SK-N-SH (cell line): ENCODE data around the gene ZNF397.

ENCODE experiments used
- CHD2 ChIP-seq: fragments of 150-350 bp; IDR thresholded peaks from 2 replicates; pipeline ENCODE4 v1.6.1; 2018; ENCODE audit warnings: low read length; ENCODE audit not compliant: partially characterized antibody
- CTCF ChIP-seq: fragments of 200-600 bp; sonication (generic); IDR thresholded peaks from 2 replicates; pipeline ENCODE4 v1.6.1; 2017; ENCODE audit warnings: antibody characterized with exemption, mild to moderate bottlenecking, moderate library complexity
- EZH2phosphoT487 ChIP-seq: fragments of 200-600 bp; sonication (generic); IDR thresholded peaks from 2 replicates; pipeline ENCODE4 v1.6.1; 2017; ENCODE audit warnings: low read depth, mixed run types, mild to moderate bottlenecking, antibody characterized with exemption, moderate library complexity, borderline replicate concordance
- FOSL2 ChIP-seq: IDR thresholded peaks from 2 replicates; pipeline ENCODE4 v1.4.0; 2012; ENCODE audit warnings: low read depth, mild to moderate bottlenecking, moderate library complexity, borderline replicate concordance
- GATA2 ChIP-seq: sonication (generic); formaldehyde crosslinking; IDR thresholded peaks from 2 replicates; pipeline ENCODE4 v1.5.0; 2020; ENCODE audit warnings: mild to moderate bottlenecking, missing genetic modification reagents
- JUND ChIP-seq: IDR thresholded peaks from 2 replicates; pipeline ENCODE4 v1.4.0; 2012
- POLR2AphosphoS5 ChIP-seq: IDR thresholded peaks from 2 replicates; pipeline ENCODE4 v1.6.1; 2012; ENCODE audit warnings: low read depth, low read length
- RAD21 ChIP-seq: IDR thresholded peaks from 2 replicates; pipeline ENCODE4 v1.6.1; 2012; ENCODE audit warnings: mild to moderate bottlenecking, low read length
- REST ChIP-seq: IDR thresholded peaks from 2 replicates; pipeline ENCODE4 v1.6.1; 2012; ENCODE audit warnings: mild to moderate bottlenecking, low read depth, low read length, moderate library complexity
- TEAD4 ChIP-seq: IDR thresholded peaks from 2 replicates; pipeline ENCODE4 v1.4.0; 2012; ENCODE audit warnings: mild to moderate bottlenecking, borderline replicate concordance; ENCODE audit not compliant: insufficient read depth
- YY1 ChIP-seq: IDR thresholded peaks from 2 replicates; pipeline ENCODE4 v1.4.0; 2012; ENCODE audit warnings: low read depth, mild to moderate bottlenecking

GRCh38 chr18:35231052-35231451 is 9.8 kb upstream of the ZNF397 start:
- TF ChIP-seq EZH2phosphoT487 (no peak), CTCF (peak; percentile 92), GATA2 (CRISPR knock-in tag) (no peak), REST (no peak), RAD21 (peak; percentile 92), POLR2AphosphoS5 (no peak), YY1 (no peak), TEAD4 (no peak), JUND (no peak), CHD2 (peak; percentile 46), FOSL2 (no peak)
